Ishikawa (cell line): Measurements from ENCODE around the gene ALAD.

Source experiments
- CEBPB ChIP-seq: IDR thresholded peaks from 2 replicates; pipeline ENCODE4 v1.6.1; 2012
- CREB1 ChIP-seq: IDR thresholded peaks from 2 replicates; pipeline ENCODE4 v1.6.1; 2012; ENCODE audit warnings: low read depth
- EP300 ChIP-seq: IDR thresholded peaks from 2 replicates; pipeline ENCODE4 v1.6.1; 2012; ENCODE audit warnings: borderline replicate concordance
- NFIC ChIP-seq: IDR thresholded peaks from 2 replicates; pipeline ENCODE4 v1.6.1; 2012
- RAD21 ChIP-seq: IDR thresholded peaks from 2 replicates; pipeline ENCODE4 v1.6.1; 2012; ENCODE audit warnings: low read depth
- TAF1 ChIP-seq: IDR thresholded peaks from 2 replicates; pipeline ENCODE4 v1.6.1; 2012; ENCODE audit warnings: low read depth, mild to moderate bottlenecking
- TEAD4 ChIP-seq: IDR thresholded peaks from 2 replicates; pipeline ENCODE4 v1.6.1; 2012
- TF ChIP-seq, protein P1 (sequence below): IDR thresholded peaks from 2 replicates; pipeline ENCODE4 v1.6.1; 2012

DNA sequence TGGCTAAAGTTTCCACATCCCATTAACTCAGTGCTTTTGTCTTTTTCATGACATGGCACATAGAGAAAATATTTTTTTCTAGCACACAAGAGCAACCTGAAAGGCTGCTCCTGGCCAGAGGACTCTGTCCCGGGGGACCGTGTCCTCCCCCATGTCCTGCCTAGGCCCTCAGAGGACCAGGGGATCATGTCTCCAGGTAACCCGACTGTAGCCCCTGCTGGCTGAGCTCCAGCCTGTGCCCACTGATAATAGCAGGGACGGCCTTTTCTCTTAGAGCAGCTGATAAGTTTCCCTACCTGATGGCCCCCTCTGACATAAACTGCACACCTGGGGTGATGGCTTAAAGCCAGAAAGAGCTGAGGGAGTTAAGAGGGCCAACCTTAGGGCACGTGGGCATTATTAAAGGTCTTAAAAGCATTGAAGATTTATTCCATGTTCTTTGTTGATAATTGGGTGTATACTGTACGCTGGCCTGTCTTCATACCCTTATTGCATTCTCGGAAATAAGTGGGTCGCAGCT is 30.2 kb downstream of the ALAD start:
- TF ChIP-seq EP300 (no peak), CEBPB (no peak), RAD21 (no peak), TAF1 (no peak), NFIC (no peak), TEAD4 (no peak), CREB1 (no peak)
- TF ChIP-seq, protein P1, sequence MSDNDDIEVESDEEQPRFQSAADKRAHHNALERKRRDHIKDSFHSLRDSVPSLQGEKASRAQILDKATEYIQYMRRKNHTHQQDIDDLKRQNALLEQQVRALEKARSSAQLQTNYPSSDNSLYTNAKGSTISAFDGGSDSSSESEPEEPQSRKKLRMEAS, result no peak
